Measurements from ENCODE around the gene UBE3B. TPM values are rescaled to one million over a fixed set of nuclear protein-coding genes. Genes with fewer than 3 reads are reported as not detected.

The UBE3B gene
- total RNA-seq, 1 donor from 2014 or later = 32.2 TPM

DNA sequence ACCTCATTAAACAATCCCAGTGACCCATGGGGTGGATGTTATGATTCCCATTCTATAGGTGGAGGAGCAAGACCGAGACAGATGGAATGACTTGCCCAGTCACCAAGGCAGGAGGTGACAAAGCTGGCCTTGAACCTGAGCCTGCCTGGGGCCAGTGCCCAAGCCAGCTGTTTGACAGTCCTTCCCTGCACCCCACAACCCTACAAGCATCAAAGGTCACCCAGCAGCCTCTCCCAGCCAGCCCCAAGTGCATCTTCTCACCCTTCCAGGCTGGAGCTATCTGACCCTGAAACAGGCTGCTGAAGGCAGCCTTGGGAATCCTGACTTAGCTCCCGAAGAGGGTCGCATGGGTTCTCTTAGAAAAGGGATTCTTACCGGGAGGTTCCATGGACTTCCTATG lies 75.5 kb downstream of the UBE3B start:
- intact Hi-C loops (cut with DNase I) = no loop called here
- Histone ChIP-seq H3K4me1 (no peaks in the 10 kb centered on the region), H3K36me3 (no peaks in the 10 kb centered on the region), H3K4me3 (no peak overlapping the region), H3K9me3 (no peaks in the 10 kb centered on the region), H3K27me3 (no peaks in the 10 kb centered on the region), H3K27ac (no peak overlapping the region)
- DNase-seq (ENCODE audit: extremely low spot score in 2 of 2) = no peak
- TF ChIP-seq POLR2A (IDR thresholded peaks at IDR 0.05) = no peak
- TF ChIP-seq POLR2AphosphoS5 (IDR thresholded peaks at IDR 0.05; ENCODE audit: insufficient read depth in 1 of 2, low read depth in 1 of 2) = no peak
- TF ChIP-seq, protein P1, sequence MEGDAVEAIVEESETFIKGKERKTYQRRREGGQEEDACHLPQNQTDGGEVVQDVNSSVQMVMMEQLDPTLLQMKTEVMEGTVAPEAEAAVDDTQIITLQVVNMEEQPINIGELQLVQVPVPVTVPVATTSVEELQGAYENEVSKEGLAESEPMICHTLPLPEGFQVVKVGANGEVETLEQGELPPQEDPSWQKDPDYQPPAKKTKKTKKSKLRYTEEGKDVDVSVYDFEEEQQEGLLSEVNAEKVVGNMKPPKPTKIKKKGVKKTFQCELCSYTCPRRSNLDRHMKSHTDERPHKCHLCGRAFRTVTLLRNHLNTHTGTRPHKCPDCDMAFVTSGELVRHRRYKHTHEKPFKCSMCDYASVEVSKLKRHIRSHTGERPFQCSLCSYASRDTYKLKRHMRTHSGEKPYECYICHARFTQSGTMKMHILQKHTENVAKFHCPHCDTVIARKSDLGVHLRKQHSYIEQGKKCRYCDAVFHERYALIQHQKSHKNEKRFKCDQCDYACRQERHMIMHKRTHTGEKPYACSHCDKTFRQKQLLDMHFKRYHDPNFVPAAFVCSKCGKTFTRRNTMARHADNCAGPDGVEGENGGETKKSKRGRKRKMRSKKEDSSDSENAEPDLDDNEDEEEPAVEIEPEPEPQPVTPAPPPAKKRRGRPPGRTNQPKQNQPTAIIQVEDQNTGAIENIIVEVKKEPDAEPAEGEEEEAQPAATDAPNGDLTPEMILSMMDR (IDR thresholded peaks at IDR 0.05) = no peak

DNA sequence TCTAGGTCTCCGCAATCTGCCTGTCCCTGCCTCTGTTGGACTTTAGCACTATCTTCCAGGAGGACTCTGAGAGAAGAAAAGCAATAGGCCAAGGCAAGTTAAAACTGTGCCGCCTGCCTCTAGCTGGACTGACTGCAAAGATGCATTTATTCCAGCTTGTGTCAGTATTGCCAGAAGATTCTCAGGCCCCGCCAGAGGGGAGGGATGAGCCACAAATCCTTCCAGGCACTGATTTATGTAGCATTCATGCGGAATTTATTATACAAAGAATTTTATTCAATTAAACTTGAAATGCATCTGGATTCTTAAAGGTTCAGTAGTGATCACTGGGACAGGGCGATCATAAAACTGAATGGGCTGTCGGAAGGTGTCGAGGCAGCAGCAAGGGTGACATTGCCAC lies 76.0 kb downstream of the UBE3B start:
- intact Hi-C loops (cut with DNase I) = no loop called here

DNA sequence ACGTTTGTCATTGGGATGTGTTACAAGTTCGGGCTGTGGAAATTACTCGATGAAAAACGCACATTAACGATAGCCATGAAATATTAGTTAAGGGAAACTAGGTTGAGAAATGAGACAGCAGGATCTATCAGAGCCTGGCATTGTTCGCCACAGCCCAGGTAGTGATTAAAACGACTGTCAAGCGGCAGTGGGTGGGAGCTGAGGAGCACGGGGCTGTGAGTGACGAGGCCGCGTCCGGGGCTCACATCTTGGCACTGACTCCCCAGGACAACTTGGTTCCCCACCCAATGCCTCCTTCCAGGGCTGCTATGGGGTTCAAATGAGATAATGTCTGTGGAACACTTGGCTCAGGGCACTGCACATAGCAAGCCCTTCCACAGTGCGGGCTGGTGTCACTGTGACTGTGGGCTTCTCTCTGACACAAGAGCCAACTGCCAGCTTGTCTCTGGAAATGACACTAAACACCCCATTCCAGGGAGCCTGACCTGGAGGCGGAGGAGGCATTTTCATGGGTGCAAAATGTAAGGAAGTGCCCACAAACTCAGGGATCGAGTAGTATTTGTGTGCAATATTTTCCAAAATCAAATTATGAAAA lies 76.6 kb downstream of the UBE3B start:
- no peaks in the 10 kb centered on the region for H3K27me3 ChIP-seq
- H3K27ac ChIP-seq = no peak overlapping the region
- intact Hi-C loops (cut with DNase I) = no loop called here
- no peak for DNase-seq (ENCODE audit: extremely low spot score in 2 of 2)
- H3K4me3 ChIP-seq = no peak overlapping the region
- no peaks in the 10 kb centered on the region for H3K9me3 ChIP-seq
- H3K36me3 ChIP-seq = no peaks in the 10 kb centered on the region
- H3K4me1 ChIP-seq = no peaks in the 10 kb centered on the region
- TF ChIP-seq POLR2AphosphoS5 (IDR thresholded peaks at IDR 0.05; ENCODE audit: insufficient read depth in 1 of 2, low read depth in 1 of 2) (no peak), POLR2A (IDR thresholded peaks at IDR 0.05) (no peak)
- TF ChIP-seq, protein P1 (IDR thresholded peaks at IDR 0.05) = no peak

More for the DNA sequence above, 76.0 kb downstream of the UBE3B start:
- Histone ChIP-seq H3K36me3 (no peaks in the 10 kb centered on the region), H3K27ac (no peak overlapping the region), H3K27me3 (no peaks in the 10 kb centered on the region), H3K4me3 (no peak overlapping the region), H3K4me1 (no peaks in the 10 kb centered on the region), H3K9me3 (no peaks in the 10 kb centered on the region)
- no peak for TF ChIP-seq POLR2A (IDR thresholded peaks at IDR 0.05)
- TF ChIP-seq POLR2AphosphoS5 (IDR thresholded peaks at IDR 0.05; ENCODE audit: insufficient read depth in 1 of 2, low read depth in 1 of 2) = no peak
- TF ChIP-seq, protein P1 (IDR thresholded peaks at IDR 0.05) = no peak
- no peak for DNase-seq (ENCODE audit: extremely low spot score in 2 of 2)

DNA sequence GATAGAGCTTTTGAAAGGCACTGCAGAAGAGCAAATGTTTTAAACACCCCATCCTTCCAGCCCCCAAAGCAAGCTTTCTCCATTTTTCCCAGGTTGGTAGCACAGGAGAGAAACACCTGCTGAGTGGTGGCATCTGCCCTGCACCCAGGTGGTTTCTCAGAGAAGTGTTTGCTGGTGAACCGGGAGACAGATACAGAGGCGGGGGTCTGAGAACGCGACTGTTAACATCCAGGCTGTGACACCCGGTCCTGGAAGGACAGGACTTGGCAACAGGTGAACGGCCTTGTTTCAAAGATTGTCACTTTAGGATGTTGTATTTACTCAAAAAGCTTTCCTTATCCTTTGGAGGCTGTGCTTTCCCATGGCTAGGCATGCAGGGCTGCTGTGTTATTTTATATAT lies 77.3 kb downstream of the UBE3B start:
- Histone ChIP-seq H3K9me3 (no peaks in the 10 kb centered on the region), H3K36me3 (no peaks in the 10 kb centered on the region), H3K27me3 (no peaks in the 10 kb centered on the region), H3K4me1 (no peaks in the 10 kb centered on the region), H3K27ac (no peak overlapping the region), H3K4me3 (no peak overlapping the region)
- intact Hi-C loops (cut with DNase I) = no loop called here
- TF ChIP-seq POLR2A (IDR thresholded peaks at IDR 0.05) (no peak), POLR2AphosphoS5 (IDR thresholded peaks at IDR 0.05; ENCODE audit: insufficient read depth in 1 of 2, low read depth in 1 of 2) (no peak)
- TF ChIP-seq, protein P1 (IDR thresholded peaks at IDR 0.05) = no peak
- DNase-seq (ENCODE audit: extremely low spot score in 2 of 2) = no peak

DNA sequence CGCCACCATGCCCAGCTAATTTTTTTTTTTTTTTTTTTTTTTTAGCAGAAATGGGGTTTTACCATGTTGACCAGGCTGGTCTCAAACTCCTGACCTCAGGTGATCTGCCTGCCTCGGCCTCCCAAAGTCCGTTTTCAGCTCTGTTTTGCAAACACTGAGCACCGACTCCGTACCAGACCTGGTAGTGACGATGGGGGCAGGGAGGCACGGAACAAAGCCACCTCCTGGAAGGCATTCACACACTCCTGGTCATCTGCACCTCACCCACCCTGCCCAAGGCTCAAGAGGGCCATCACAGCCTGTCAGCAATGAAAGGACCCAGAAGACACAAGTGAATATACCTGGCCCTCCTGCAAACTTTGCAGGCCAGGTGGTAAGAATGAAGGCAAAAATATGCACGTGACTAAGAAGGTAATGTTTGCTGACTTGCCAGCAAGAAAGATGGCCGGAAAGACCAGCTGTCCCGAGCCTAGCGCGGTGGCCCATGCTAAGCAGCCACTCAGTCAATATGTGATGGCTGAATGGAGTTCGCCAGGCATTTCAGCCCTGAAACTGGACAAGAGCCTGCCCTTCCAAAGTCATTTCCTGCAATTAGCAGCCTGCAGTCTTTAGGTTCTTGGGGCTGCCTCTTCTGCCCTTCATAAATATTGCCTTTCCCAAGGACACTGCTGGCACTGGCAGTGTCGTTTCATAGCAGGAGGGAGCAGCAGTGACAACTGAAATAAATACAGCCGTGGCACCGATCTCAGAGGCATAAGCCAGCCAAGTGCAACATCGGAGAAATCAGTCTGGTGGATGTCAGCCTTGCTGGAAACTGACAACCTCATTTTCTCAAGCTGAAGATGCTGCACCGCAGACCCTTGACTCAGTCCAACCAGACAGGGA lies 78.2 kb downstream of the UBE3B start:
- no peak overlapping the region for H3K4me3 ChIP-seq
- H3K4me1 ChIP-seq = no peaks in the 10 kb centered on the region
- DNase-seq (ENCODE audit: extremely low spot score in 2 of 2) = no peak
- intact Hi-C loops (cut with DNase I) = no loop called here
- no peaks in the 10 kb centered on the region for H3K9me3 ChIP-seq
- H3K27me3 ChIP-seq = no peaks in the 10 kb centered on the region
- no peak overlapping the region for H3K27ac ChIP-seq
- TF ChIP-seq, protein P1 (IDR thresholded peaks at IDR 0.05) = no peak
- TF ChIP-seq POLR2AphosphoS5 (IDR thresholded peaks at IDR 0.05; ENCODE audit: insufficient read depth in 1 of 2, low read depth in 1 of 2) (no peak), POLR2A (IDR thresholded peaks at IDR 0.05) (no peak)
- no peaks in the 10 kb centered on the region for H3K36me3 ChIP-seq
